HepG2 (cell line): ENCODE measurements around the gene MT1M. TPM values are rescaled to one million over a fixed set of nuclear protein-coding genes. Genes with fewer than 3 reads are reported as not detected.

Experiments
- FOSL2 ChIP-seq: sonication (generic); formaldehyde crosslinking; IDR thresholded peaks from 2 replicates; pipeline ENCODE4 v1.4.0; 2020; ENCODE audit warnings: missing genetic modification reagents
- FOXA1 ChIP-seq, 2 experiments: fragments of 450-650 bp in 1 of 2; sonication (generic) in 1 of 2; formaldehyde crosslinking in 1 of 2; IDR thresholded peaks; 2 replicates each; pipeline versions ENCODE4 v1.4.0 to v1.6.1; 2016 to 2020; ENCODE audit warnings: missing genetic modification reagents in 1 of 2
- FOXP4 ChIP-seq: sonication (generic); formaldehyde crosslinking; IDR thresholded peaks from 2 replicates; pipeline ENCODE4 v1.4.0; 2020; ENCODE audit warnings: missing genetic modification reagents
- KDM2A ChIP-seq: sonication (generic); formaldehyde crosslinking; IDR thresholded peaks from 2 replicates; pipeline ENCODE4 v1.4.0; 2020; ENCODE audit warnings: low read depth, missing genetic modification reagents, borderline replicate concordance
- LRRFIP1 ChIP-seq: sonication (generic); formaldehyde crosslinking; conservative IDR thresholded peaks from 2 replicates; pipeline ENCODE4 v1.4.0; 2020; ENCODE audit warnings: missing genetic modification reagents
- MEF2D ChIP-seq: sonication (generic); formaldehyde crosslinking; IDR thresholded peaks from 2 replicates; pipeline ENCODE4 v1.5.1; 2020; ENCODE audit warnings: mild to moderate bottlenecking, missing genetic modification reagents
- MLX ChIP-seq: IDR thresholded peaks from 2 replicates; pipeline ENCODE4 v1.6.1; 2016
- MTF1 ChIP-seq: sonication (generic); formaldehyde crosslinking; IDR thresholded peaks from 2 replicates; pipeline ENCODE4 v1.5.0; 2020; ENCODE audit warnings: missing genetic modification reagents
- MYPOP ChIP-seq: sonication (generic); formaldehyde crosslinking; IDR thresholded peaks from 2 replicates; pipeline ENCODE4 v1.8.1; 2023; ENCODE audit warnings: mild to moderate bottlenecking, moderate library complexity, missing genetic modification reagents
- POLR2AphosphoS5 ChIP-seq: IDR thresholded peaks from 2 replicates; pipeline ENCODE4 v1.6.1; 2012; ENCODE audit warnings: low read depth, low read length
- REXO4 ChIP-seq: sonication (generic); formaldehyde crosslinking; IDR thresholded peaks from 2 replicates; pipeline ENCODE4 v1.8.0; 2022; ENCODE audit warnings: missing genetic modification reagents, mild to moderate bottlenecking, borderline replicate concordance
- SIN3A ChIP-seq: IDR thresholded peaks from 2 replicates; pipeline ENCODE4 v1.6.1; 2011; ENCODE audit warnings: low read depth, mild to moderate bottlenecking, control low read depth, low read length, borderline replicate concordance
- TAF15 ChIP-seq: fragments of 200-400 bp; formaldehyde crosslinking; IDR thresholded peaks from one replicate; pipeline ENCODE4 v1.6.1; 2018; ENCODE audit warnings: mild to moderate bottlenecking, low read depth, low read length; ENCODE audit not compliant: poor library complexity, severe bottlenecking
- TBP ChIP-seq: sonication (generic); formaldehyde crosslinking; IDR thresholded peaks from 2 replicates; pipeline ENCODE4 v1.5.0; 2020; ENCODE audit warnings: missing genetic modification reagents
- WIZ ChIP-seq: sonication (generic); formaldehyde crosslinking; IDR thresholded peaks from 2 replicates; pipeline ENCODE4 v1.5.1; 2020; ENCODE audit warnings: mild to moderate bottlenecking, missing genetic modification reagents
- ZMAT5 ChIP-seq: sonication (generic); formaldehyde crosslinking; IDR thresholded peaks from 2 replicates; pipeline ENCODE4 v1.5.0; 2020; ENCODE audit warnings: mild to moderate bottlenecking, low read depth, missing genetic modification reagents, borderline replicate concordance
- ZNF101 ChIP-seq: sonication (generic); formaldehyde crosslinking; IDR thresholded peaks from 2 replicates; pipeline ENCODE4 v1.4.0; 2020; ENCODE audit warnings: mild to moderate bottlenecking, low read depth, missing genetic modification reagents, borderline replicate concordance
- ZNF329 ChIP-seq: sonication (generic); formaldehyde crosslinking; IDR thresholded peaks from 2 replicates; pipeline ENCODE4 v1.9.0; 2021; ENCODE audit warnings: low read depth, mild to moderate bottlenecking, missing genetic modification reagents
- ZNF572 ChIP-seq: sonication (generic); formaldehyde crosslinking; IDR thresholded peaks from 2 replicates; pipeline ENCODE4 v1.5.1; 2020; ENCODE audit warnings: mild to moderate bottlenecking, missing genetic modification reagents
- ZNF580 ChIP-seq: IDR thresholded peaks from 2 replicates; pipeline ENCODE4 v1.6.1; 2016; ENCODE audit warnings: low read depth, borderline replicate concordance
- ZNF605 ChIP-seq: sonication (generic); formaldehyde crosslinking; IDR thresholded peaks from 2 replicates; pipeline ENCODE4 v1.8.0; 2022; ENCODE audit warnings: mild to moderate bottlenecking, missing genetic modification reagents
- ZNF883 ChIP-seq: sonication (generic); formaldehyde crosslinking; IDR thresholded peaks from 2 replicates; pipeline ENCODE4 v1.5.1; 2020; ENCODE audit warnings: mild to moderate bottlenecking, missing genetic modification reagents; ENCODE audit errors: not compliant biosample characterization
- polyA plus RNA-seq, 8 experiments: library from polyadenylated mRNA; depleted of rRNA in 3 of 8; stranded (reverse) in 7 of 8; unstranded in 1 of 8; fragments of >200 nt; fragmentation: Illumina TruSeq in 4 of 8; extraction: Trizol in 4 of 8; gene quantifications; 2 replicates each; pipeline versions ENCODE4 v1.2.1 to v1.2.3, GENCODE V29; 2011 to 2016; ENCODE audit warnings: low read depth in 4 of 8, missing spikeins in 1 of 8, mixed read lengths in 1 of 8; ENCODE audit not compliant: insufficient read depth in 1 of 8
- total RNA-seq, 5 experiments: library from RNA; depleted of rRNA; stranded (reverse); fragments of >200 nt; fragmentation: Illumina TruSeq; extraction: Trizol; gene quantifications; 2 replicates each; pipeline ENCODE4 v1.2.3, GENCODE V29; 2016; ENCODE audit warnings: low read depth in 1 of 5

MT1M gene
- total and polyA plus RNA-seq, 2 of the 13 experiments (the other 11 are each of a cell fraction or from before 2014, with no cell fraction given) = 4.6 TPM; not detected in 1

- TF ChIP-seq FOSL2 (CRISPR knock-in tag) (no peak), MLX (CRISPR knock-in tag) (no peak), POLR2AphosphoS5 (0 out of 2 replicates have a peak, but pooled peaks have one; percentile 25), ZNF572 (no peak), WIZ (CRISPR knock-in tag) (0 out of 2 replicates have a peak, but pooled peaks have one; percentile 41), ZNF580 (CRISPR knock-in tag) (no peak), ZMAT5 (CRISPR knock-in tag) (no peak), REXO4 (CRISPR knock-in tag) (no peak), SIN3A (peak; percentile 46; the same call in 1 of the 2 replicates), ZNF605 (CRISPR knock-in tag) (peak; percentile 36; the same call in 1 of the 2 replicates), FOXA1 (IDR thresholded peaks at IDR 0.05) (no peak), FOXA1 (CRISPR knock-in tag; IDR thresholded peaks at IDR 0.05) (peak; percentile 18; the same call in 1 of the 2 replicates), MTF1 (CRISPR knock-in tag) (peak; percentile 99), TBP (CRISPR knock-in tag) (no peak), LRRFIP1 (CRISPR knock-in tag) (no peak), MEF2D (CRISPR knock-in tag) (0 out of 2 replicates have a peak, but pooled peaks have one; percentile 30), ZNF329 (CRISPR knock-in tag) (no peak), KDM2A (CRISPR knock-in tag) (peak; percentile 26; the same call in 1 of the 2 replicates), MYPOP (CRISPR knock-in tag) (peak; percentile 91), FOXP4 (no peak), ZNF883 (CRISPR knock-in tag) (no peak), ZNF101 (CRISPR knock-in tag) (no peak), TAF15 (no peak)
These were observed 25.3 kb downstream of the MT1M start, which contains the start of gene MT1F (continued) for GRCh38 chr16:56657555-56658326.
